NCI-H187 (cell line): Measurements from ENCODE around the gene USP43.
"Not testable (repeated sequence)": the region's sequence is repeated elsewhere in the genome, so short reads cannot be mapped to it uniquely, and the experiment has no call there.

Source experiments
- DNase-seq, 2 experiments: peaks; one replicate each; lab custom pipeline; 2025; lab: John Stamatoyannopoulos, UW

USP43 gene

GRCh38 chr17:9658593-9659211, 13.4 kb downstream of the USP43 start:
- DNase-seq = no peak

DNA sequence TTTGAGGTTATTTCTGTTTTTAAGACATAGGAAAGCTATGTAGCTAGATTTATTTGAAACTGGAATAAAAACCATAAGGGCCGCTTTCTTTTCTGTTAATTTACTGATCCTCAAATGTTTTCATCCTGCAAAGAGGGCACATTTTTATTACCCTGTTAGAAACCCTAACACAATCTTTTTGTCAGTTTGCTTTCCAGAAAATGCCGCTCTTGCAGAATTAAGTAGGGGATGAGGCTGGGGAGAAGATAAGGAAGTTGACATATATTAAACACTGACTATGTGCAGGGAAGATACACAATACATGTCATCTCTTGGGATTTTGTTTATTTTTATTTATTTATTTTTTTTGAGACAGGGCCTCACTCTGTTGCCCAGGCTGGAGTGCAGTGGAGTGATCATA, 15.7 kb downstream of the USP43 start:
- DNase-seq = no peak

GRCh38 chr17:9663511-9663910, 18.2 kb downstream of the USP43 start:
- DNase-seq = not testable (repeated sequence)

- no peak for DNase-seq
Observed at GRCh38 chr17:9666461-9667050, 21.2 kb downstream of the USP43 start.

- DNase-seq = no peak
Observed at GRCh38 chr17:9668517-9668916, 23.2 kb downstream of the USP43 start.

GRCh38 chr17:9669551-9670008, 24.3 kb downstream of the USP43 start:
- DNase-seq = no peak

GRCh38 chr17:9670596-9670995, 25.3 kb downstream of the USP43 start:
- DNase-seq = no peak

GRCh38 chr17:9671559-9671958, 26.2 kb downstream of the USP43 start:
- no peak for DNase-seq

GRCh38 chr17:9672266-9672665, 26.9 kb downstream of the USP43 start:
- DNase-seq = no peak

- no peak for DNase-seq
Observed at GRCh38 chr17:9672691-9673090, 27.4 kb downstream of the USP43 start.

- no peak for DNase-seq
Observed at GRCh38 chr17:9676084-9676483, 30.8 kb downstream of the USP43 start.

DNA sequence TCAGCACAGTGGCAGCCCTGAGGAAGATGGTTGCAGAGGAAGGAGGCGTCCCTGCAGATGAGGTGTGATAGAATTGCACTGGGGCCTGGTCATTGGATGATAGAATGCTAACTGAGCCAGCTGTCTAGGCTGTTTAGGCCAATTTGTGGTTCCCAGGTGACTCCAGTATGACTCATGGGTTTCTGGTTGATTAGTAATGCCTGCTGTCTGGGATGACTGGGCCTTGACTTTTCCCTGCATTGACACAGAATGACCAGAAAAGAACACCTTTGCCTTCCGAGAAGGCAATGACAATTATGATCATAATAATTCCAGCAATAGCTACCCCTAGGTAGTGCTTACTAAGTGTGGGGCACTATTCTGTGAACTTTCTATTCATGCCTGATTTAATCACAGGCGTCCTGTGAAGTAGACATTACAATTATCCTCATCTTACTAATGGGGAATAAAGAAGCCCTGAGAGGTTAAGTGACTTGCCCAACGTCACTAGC, 31.5 kb downstream of the USP43 start:
- no peak for DNase-seq

GRCh38 chr17:9677411-9677810, 32.1 kb downstream of the USP43 start:
- no peak for DNase-seq

DNA sequence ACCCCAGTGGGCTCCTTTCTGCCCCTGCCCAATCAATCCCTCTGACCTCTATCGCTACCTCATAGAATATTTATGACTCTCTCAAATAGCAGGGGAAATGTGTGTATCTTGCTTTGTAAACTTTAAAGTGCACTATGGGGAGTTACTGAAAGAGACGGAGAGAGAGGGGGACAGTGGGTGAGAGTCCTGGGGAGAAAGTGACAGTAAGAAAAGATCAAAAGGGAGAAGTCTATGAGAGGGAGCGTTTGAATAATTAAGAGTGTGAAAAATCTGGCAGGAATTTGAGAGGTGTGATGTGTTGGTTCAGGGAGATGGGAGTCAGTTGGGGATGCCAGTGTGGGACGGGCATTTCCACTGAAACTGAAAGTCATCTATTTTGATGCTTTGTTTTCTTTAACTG, 32.6 kb downstream of the USP43 start:
- DNase-seq = no peak

GRCh38 chr17:9684955-9685621, 39.8 kb downstream of the USP43 start:
- DNase-seq = no peak

GRCh38 chr17:9693755-9694154, 48.4 kb downstream of the USP43 start:
- DNase-seq = no peak

GRCh38 chr17:9696279-9697044, 51.1 kb downstream of the USP43 start:
- DNase-seq = no peak

DNA sequence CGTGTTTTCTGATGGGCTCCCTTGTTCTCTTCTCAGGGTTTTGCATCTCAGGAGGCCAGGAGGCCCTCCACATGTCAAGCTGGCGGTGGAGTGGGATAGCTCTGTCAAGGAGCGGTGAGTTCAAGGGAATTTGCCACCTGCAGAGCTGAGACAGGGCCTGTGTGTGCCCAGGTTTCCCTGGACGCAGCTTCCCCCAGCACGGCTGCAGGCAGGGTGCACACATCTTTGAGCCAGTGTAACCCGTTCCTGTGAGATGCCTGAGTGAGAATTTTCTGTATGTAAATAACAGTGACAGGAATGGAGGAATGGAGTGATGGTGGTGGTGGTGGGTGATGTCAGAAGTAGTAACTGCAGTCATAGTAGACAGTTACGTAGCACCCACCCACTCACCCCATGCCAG, 54.8 kb downstream of the USP43 start:
- no peak for DNase-seq

DNA sequence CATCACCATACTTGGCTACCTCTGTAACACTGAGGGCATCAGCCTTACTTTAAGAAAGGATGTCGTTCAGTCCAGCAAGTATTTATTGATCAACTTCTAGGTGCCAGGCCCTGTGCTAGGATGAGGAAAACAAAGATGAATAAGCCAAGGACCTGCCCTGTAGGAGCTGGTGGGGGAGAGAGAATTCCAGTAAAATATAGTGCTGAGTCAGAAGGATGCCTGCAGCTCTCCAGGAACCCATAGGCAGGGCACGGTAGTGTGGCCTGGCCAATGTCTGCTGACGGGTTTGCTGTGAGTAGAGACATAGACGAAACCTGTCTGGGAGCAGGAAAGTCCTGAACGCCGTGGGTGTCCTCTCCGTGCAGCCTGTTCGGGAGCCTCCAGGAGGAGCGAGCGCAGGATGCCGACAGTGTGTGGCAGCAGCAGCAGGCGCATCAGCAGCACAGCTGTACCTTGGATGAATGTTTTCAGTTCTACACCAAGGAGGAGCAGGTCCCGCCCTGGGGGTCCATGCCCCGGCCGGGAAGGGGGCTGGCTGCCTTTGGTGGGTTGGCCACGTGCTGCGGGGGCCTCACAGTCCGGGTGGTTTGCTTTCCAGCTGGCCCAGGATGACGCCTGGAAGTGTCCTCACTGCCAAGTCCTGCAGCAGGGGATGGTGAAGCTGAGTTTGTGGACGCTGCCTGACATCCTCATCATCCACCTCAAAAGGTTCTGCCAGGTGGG, 55.6 kb downstream of the USP43 start:
- DNase-seq = no peak

GRCh38 chr17:9702482-9702881, 57.2 kb downstream of the USP43 start:
- no peak for DNase-seq

DNA sequence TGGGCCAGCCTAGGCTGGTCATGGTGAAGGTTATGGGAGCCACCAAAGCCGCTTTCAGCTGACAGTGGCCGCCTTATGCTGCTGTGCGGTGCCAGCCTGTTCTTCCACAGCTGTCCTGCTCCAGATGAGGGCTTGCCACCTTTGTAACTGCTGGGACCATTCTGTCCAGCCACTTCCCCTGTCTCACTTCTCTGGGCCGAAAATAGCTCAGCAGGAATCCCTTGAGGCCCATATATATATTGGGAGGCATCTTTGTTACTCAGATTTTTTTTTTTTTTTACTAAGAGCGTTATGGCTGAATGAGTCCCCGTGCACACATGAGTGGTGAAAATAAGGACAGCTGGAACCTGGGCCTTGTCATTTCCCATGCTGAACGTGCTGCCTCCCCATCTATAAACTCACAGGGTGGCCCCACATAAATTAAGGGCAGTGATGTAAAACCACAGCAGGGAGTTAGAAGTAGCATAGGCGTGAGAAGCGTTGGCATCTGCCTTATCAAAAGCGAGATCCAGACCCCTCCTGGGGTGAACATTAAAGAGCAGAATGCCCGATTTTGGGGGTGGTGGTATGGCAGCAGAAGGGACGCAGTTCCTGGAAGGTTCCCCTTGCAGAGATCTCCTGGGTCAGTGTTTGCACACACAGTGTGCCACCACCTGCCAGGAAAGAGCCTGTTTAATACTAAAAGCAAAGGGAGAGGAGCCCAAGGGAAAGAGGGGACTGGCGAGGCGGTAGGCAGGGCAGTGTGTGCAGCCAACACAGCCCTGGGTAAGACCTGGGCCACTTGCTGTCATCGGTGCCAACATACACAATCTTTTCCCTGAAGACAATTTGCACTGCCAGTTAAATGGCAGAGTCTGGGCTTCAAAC, 57.8 kb downstream of the USP43 start:
- DNase-seq = peak; percentile 35 to 42
